Liver (tissue), 9 donors: ENCODE data around the gene RPS6KA1. TPM values are rescaled to one million over a fixed set of nuclear protein-coding genes. Genes with fewer than 3 reads are reported as not detected.

ENCODE experiments used
- DNase-seq: peaks from one replicate; pipeline ENCODE4 v3.0.0-alpha.2; 2017; ENCODE audit warnings: low spot score
- H3K27ac ChIP-seq, 2 donors: one replicate each; pipeline ENCODE4 v1.7.0; 2013; ENCODE audit warnings: inconsistent platforms in 2 of 2, low read length in 2 of 2, control low read depth in 1 of 2, low read depth in 1 of 2, mild to moderate bottlenecking in 1 of 2
- H3K27me3 ChIP-seq, 4 donors: one replicate each; pipeline versions ENCODE4 v1.6.1 to v1.7.0; 2013; ENCODE audit warnings: low read length in 3 of 4, inconsistent platforms in 1 of 4, mild to moderate bottlenecking in 1 of 4, moderate library complexity in 1 of 4; ENCODE audit not compliant: control insufficient read depth in 4 of 4, insufficient read depth in 4 of 4
- H3K36me3 ChIP-seq, 4 donors: one replicate each; pipeline versions ENCODE4 v1.6.1 to v1.7.0; 2013; ENCODE audit warnings: low read length in 3 of 4, mild to moderate bottlenecking in 3 of 4, low read depth in 1 of 4, moderate library complexity in 1 of 4; ENCODE audit not compliant: control insufficient read depth in 4 of 4, insufficient read depth in 3 of 4
- H3K4me1 ChIP-seq, 4 donors: one replicate each; pipeline versions ENCODE4 v1.6.1 to v1.7.0; 2013; ENCODE audit warnings: low read length in 3 of 4, mild to moderate bottlenecking in 3 of 4, moderate library complexity in 1 of 4; ENCODE audit not compliant: control insufficient read depth in 4 of 4, insufficient read depth in 4 of 4
- H3K4me3 ChIP-seq, 3 donors: one replicate each; pipeline versions ENCODE4 v1.6.1 to v1.7.0; 2013; ENCODE audit warnings: low read length in 3 of 3, control low read depth in 1 of 3, low read depth in 1 of 3, mild to moderate bottlenecking in 1 of 3
- H3K9ac ChIP-seq, 2 donors: one replicate each; pipeline ENCODE4 v1.7.0; 2013; ENCODE audit warnings: low read length in 2 of 2, mild to moderate bottlenecking in 2 of 2, moderate library complexity in 2 of 2, control low read depth in 1 of 2, low read depth in 1 of 2
- H3K9me3 ChIP-seq, 4 donors: one replicate each; pipeline versions ENCODE4 v1.6.1 to v1.7.0; 2013; ENCODE audit warnings: low read length in 3 of 4; ENCODE audit not compliant: control insufficient read depth in 4 of 4
- EGR1 ChIP-seq, 2 donors: IDR thresholded peaks; 2 replicates each; pipeline ENCODE4 v1.6.1; 2016 to 2018; ENCODE audit warnings: antibody characterized with exemption in 2 of 2, low read depth in 2 of 2
- FOXA1 ChIP-seq: IDR thresholded peaks from 2 replicates; pipeline ENCODE4 v1.6.1; 2016; ENCODE audit warnings: antibody characterized with exemption
- FOXA2 ChIP-seq: IDR thresholded peaks from 2 replicates; pipeline ENCODE4 v1.6.1; 2016; ENCODE audit warnings: antibody characterized with exemption
- GABPA ChIP-seq, 2 donors: IDR thresholded peaks in 1 of 2; conservative IDR thresholded peaks in 1 of 2; 2 replicates each; pipeline ENCODE4 v1.6.1; 2016; ENCODE audit warnings: antibody characterized with exemption in 2 of 2, mild to moderate bottlenecking in 1 of 2, moderate library complexity in 1 of 2
- HNF4A ChIP-seq, 2 donors: conservative IDR thresholded peaks; 2 replicates each; pipeline ENCODE4 v1.6.1; 2016; ENCODE audit warnings: antibody characterized with exemption in 2 of 2, mild to moderate bottlenecking in 2 of 2
- HNF4G ChIP-seq: IDR thresholded peaks from 2 replicates; pipeline ENCODE4 v1.6.1; 2016; ENCODE audit warnings: antibody characterized with exemption
- JUND ChIP-seq, 2 donors: IDR thresholded peaks; 2 replicates each; pipeline ENCODE4 v1.6.1; 2016; ENCODE audit warnings: antibody characterized with exemption in 2 of 2
- NR2F2 ChIP-seq: IDR thresholded peaks from 2 replicates; pipeline ENCODE4 v1.6.1; 2016; ENCODE audit warnings: antibody characterized with exemption
- RAD21 ChIP-seq, 2 donors: IDR thresholded peaks; 2 replicates each; pipeline ENCODE4 v1.6.1; 2016; ENCODE audit warnings: antibody characterized with exemption in 2 of 2, mild to moderate bottlenecking in 2 of 2
- RXRA ChIP-seq, 2 donors: IDR thresholded peaks; 2 replicates each; pipeline ENCODE4 v1.6.1; 2017 to 2018; ENCODE audit warnings: antibody characterized with exemption in 2 of 2, mild to moderate bottlenecking in 1 of 2
- SP1 ChIP-seq: IDR thresholded peaks from 2 replicates; pipeline ENCODE4 v1.6.1; 2018; ENCODE audit warnings: antibody characterized with exemption, mild to moderate bottlenecking
- TAF1 ChIP-seq: conservative IDR thresholded peaks from 2 replicates; pipeline ENCODE4 v1.6.1; 2016; ENCODE audit warnings: antibody characterized with exemption, mild to moderate bottlenecking
- YY1 ChIP-seq: IDR thresholded peaks from 2 replicates; pipeline ENCODE4 v1.6.1; 2016; ENCODE audit warnings: antibody characterized with exemption, mild to moderate bottlenecking
- WGBS: extraction: QIAGEN DNeasy Blood & Tissue Kit; methylation state at CpG from one replicate; pipeline ENCODE4 v1.1.7; 2013; 5-methylcytosine and 5-hydroxymethylcytosine counted together
- polyA plus RNA-seq, 2 donors: library from polyadenylated mRNA; stranded (reverse) in 1 of 2; unstranded in 1 of 2; fragments of 200-250 nt in 1 of 2; fragments of >200 nt in 1 of 2; fragmentation: Nextera tagmentation in 1 of 2; extraction: Ambion mirVana in 1 of 2; gene quantifications; one replicate each; pipeline versions ENCODE4 v1.2.1 to v1.2.3, GENCODE V29; 2013 to 2015
- total RNA-seq, 2 donors: library from RNA; depleted of rRNA; stranded (reverse); fragments of >200 nt; gene quantifications; one replicate each; pipeline ENCODE4 v1.2.3, GENCODE V29; 2014
- TF ChIP-seq, protein P1 (sequence below): IDR thresholded peaks from 2 replicates; pipeline ENCODE4 v1.6.1; 2016; ENCODE audit warnings: antibody characterized with exemption
- TF ChIP-seq, protein P2 (sequence below): fragments of 150-350 bp; IDR thresholded peaks from 2 replicates; pipeline ENCODE4 v1.5.1; 2017; ENCODE audit warnings: improper control_type of control experiment, low read depth, low read length; ENCODE audit not compliant: missing input control
- TF ChIP-seq, protein P3 (sequence below): IDR thresholded peaks from 2 replicates; pipeline ENCODE4 v1.6.1; 2016; ENCODE audit warnings: antibody characterized with exemption, mild to moderate bottlenecking
- TF ChIP-seq, protein P4 (sequence below): IDR thresholded peaks from 2 replicates; pipeline ENCODE4 v1.6.1; 2016; ENCODE audit warnings: antibody characterized with exemption
- TF ChIP-seq, protein P5 (sequence below): IDR thresholded peaks from 2 replicates; pipeline ENCODE4 v1.6.1; 2016; ENCODE audit warnings: antibody characterized with exemption
- donor health status: healthy.
- donor health status: healthy.
- donor health status: healthy.
- donor health status: healthy.
- donor health status: healthy.

Gene RPS6KA1
- total and polyA plus RNA-seq, 4 donors = 4.0 to 26.8 (median 7.4) TPM

DNA sequence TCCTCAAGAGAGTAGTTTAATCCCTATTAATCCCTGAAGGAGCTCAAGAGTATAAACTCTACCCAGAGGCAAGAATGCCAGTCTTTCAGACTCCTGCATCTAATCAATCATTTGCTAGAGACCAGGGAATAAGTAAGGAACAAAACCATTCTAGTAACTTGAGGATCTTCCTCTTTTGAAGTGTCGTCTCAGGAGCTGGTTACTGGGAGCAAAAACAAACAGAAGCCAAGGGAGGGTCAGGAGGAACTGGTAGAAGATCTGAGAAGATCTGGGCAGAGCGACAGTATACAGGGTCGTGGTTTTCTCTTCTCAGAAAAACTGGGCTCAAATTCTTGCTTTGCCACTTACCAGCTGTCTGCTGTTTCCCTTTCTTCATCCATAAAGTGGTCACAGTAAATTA, 69.3 kb downstream of the RPS6KA1 start:
- H3K36me3 ChIP-seq = no peaks in the 10 kb centered on the region
- no peaks in the 10 kb centered on the region for H3K27me3 ChIP-seq
- WGBS = 60% methylated on average over 3 of the region's 3 CpGs
- H3K4me1 ChIP-seq = peaks cover 0 to 5% (median 2%) of the 10 kb centered on the region in 4 donors
- DNase-seq = no peak
- H3K9me3 ChIP-seq = no peaks in the 10 kb centered on the region
- no peak overlapping the region for H3K4me3 ChIP-seq
- no peak overlapping the region for H3K27ac ChIP-seq
- no peak for TF ChIP-seq RAD21 (IDR thresholded peaks at IDR 0.05)
- no peak for TF ChIP-seq SP1
- TF ChIP-seq, protein P1, sequence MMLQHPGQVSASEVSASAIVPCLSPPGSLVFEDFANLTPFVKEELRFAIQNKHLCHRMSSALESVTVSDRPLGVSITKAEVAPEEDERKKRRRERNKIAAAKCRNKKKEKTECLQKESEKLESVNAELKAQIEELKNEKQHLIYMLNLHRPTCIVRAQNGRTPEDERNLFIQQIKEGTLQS = no peak
- TF ChIP-seq FOXA2 = no peak
- TF ChIP-seq EGR1 (IDR thresholded peaks at IDR 0.05; ENCODE audit: low read depth in 2 of 2) = no peak
- TF ChIP-seq, protein P2, sequence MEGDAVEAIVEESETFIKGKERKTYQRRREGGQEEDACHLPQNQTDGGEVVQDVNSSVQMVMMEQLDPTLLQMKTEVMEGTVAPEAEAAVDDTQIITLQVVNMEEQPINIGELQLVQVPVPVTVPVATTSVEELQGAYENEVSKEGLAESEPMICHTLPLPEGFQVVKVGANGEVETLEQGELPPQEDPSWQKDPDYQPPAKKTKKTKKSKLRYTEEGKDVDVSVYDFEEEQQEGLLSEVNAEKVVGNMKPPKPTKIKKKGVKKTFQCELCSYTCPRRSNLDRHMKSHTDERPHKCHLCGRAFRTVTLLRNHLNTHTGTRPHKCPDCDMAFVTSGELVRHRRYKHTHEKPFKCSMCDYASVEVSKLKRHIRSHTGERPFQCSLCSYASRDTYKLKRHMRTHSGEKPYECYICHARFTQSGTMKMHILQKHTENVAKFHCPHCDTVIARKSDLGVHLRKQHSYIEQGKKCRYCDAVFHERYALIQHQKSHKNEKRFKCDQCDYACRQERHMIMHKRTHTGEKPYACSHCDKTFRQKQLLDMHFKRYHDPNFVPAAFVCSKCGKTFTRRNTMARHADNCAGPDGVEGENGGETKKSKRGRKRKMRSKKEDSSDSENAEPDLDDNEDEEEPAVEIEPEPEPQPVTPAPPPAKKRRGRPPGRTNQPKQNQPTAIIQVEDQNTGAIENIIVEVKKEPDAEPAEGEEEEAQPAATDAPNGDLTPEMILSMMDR = no peak
- TF ChIP-seq, protein P3, sequence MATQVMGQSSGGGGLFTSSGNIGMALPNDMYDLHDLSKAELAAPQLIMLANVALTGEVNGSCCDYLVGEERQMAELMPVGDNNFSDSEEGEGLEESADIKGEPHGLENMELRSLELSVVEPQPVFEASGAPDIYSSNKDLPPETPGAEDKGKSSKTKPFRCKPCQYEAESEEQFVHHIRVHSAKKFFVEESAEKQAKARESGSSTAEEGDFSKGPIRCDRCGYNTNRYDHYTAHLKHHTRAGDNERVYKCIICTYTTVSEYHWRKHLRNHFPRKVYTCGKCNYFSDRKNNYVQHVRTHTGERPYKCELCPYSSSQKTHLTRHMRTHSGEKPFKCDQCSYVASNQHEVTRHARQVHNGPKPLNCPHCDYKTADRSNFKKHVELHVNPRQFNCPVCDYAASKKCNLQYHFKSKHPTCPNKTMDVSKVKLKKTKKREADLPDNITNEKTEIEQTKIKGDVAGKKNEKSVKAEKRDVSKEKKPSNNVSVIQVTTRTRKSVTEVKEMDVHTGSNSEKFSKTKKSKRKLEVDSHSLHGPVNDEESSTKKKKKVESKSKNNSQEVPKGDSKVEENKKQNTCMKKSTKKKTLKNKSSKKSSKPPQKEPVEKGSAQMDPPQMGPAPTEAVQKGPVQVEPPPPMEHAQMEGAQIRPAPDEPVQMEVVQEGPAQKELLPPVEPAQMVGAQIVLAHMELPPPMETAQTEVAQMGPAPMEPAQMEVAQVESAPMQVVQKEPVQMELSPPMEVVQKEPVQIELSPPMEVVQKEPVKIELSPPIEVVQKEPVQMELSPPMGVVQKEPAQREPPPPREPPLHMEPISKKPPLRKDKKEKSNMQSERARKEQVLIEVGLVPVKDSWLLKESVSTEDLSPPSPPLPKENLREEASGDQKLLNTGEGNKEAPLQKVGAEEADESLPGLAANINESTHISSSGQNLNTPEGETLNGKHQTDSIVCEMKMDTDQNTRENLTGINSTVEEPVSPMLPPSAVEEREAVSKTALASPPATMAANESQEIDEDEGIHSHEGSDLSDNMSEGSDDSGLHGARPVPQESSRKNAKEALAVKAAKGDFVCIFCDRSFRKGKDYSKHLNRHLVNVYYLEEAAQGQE = no peak
- TF ChIP-seq FOXA1 = no peak
- TF ChIP-seq HNF4A (conservative IDR thresholded peaks at IDR 0.05) = no peak
- no peak for TF ChIP-seq HNF4G
- TF ChIP-seq, protein P4, sequence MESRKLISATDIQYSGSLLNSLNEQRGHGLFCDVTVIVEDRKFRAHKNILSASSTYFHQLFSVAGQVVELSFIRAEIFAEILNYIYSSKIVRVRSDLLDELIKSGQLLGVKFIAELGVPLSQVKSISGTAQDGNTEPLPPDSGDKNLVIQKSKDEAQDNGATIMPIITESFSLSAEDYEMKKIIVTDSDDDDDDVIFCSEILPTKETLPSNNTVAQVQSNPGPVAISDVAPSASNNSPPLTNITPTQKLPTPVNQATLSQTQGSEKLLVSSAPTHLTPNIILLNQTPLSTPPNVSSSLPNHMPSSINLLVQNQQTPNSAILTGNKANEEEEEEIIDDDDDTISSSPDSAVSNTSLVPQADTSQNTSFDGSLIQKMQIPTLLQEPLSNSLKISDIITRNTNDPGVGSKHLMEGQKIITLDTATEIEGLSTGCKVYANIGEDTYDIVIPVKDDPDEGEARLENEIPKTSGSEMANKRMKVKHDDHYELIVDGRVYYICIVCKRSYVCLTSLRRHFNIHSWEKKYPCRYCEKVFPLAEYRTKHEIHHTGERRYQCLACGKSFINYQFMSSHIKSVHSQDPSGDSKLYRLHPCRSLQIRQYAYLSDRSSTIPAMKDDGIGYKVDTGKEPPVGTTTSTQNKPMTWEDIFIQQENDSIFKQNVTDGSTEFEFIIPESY = no peak
- no peak for TF ChIP-seq TAF1
- TF ChIP-seq RXRA (IDR thresholded peaks at IDR 0.05) = no peak
- no peak for TF ChIP-seq YY1
- TF ChIP-seq GABPA (IDR thresholded peaks at IDR 0.05 in 1 of 2, conservative IDR thresholded peaks at IDR 0.05 in 1 of 2) = no peak
- TF ChIP-seq NR2F2 = no peak
- no peak for TF ChIP-seq JUND (IDR thresholded peaks at IDR 0.05)
- TF ChIP-seq, protein P5, sequence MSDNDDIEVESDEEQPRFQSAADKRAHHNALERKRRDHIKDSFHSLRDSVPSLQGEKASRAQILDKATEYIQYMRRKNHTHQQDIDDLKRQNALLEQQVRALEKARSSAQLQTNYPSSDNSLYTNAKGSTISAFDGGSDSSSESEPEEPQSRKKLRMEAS = no peak
- no peak overlapping the region for H3K9ac ChIP-seq
